Measurements from ENCODE around the gene MIB1. TPM values are rescaled to one million over a fixed set of nuclear protein-coding genes. Genes with fewer than 3 reads are reported as not detected.

Gene MIB1
- total RNA-seq, 1 donor from 2014 or later, result 90.9 TPM

DNA sequence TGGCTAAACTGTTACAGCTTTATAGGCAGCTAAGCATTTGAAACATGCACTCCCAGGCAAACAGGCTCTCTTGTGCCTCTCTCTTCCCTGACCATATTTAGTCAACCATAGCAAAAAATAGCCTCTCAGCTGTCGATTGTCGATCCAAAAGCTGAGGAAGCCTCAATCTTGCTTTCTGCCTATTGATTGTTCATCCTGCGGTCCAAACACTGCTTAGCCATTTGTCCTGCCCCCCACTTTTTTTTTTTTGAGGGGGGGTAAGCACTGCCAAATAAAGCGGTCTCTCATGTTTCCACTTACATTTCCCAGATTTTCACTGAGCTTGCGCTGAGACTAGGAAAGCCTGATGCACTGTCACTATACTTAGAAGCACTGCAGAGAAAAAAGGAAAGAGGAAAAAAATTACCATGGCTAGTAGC is 90.8 kb downstream of the MIB1 start:
- Mint-ChIP-seq H3K27ac (ENCODE audit: unreplicated experiment) (no peak overlapping the region), H3K4me1 (peaks cover 19% of the 10 kb centered on the region), H3K36me3 (ENCODE audit: low read depth) (peaks cover 2% of the 10 kb centered on the region), H3K4me3 (no peak overlapping the region), H3K27me3 (ENCODE audit: low read depth) (no peaks in the 10 kb centered on the region), H3K9me3 (no peaks in the 10 kb centered on the region)
- DNase-seq (ENCODE audit: low read depth, low spot score), result no peak
- TF ChIP-seq, protein P1, sequence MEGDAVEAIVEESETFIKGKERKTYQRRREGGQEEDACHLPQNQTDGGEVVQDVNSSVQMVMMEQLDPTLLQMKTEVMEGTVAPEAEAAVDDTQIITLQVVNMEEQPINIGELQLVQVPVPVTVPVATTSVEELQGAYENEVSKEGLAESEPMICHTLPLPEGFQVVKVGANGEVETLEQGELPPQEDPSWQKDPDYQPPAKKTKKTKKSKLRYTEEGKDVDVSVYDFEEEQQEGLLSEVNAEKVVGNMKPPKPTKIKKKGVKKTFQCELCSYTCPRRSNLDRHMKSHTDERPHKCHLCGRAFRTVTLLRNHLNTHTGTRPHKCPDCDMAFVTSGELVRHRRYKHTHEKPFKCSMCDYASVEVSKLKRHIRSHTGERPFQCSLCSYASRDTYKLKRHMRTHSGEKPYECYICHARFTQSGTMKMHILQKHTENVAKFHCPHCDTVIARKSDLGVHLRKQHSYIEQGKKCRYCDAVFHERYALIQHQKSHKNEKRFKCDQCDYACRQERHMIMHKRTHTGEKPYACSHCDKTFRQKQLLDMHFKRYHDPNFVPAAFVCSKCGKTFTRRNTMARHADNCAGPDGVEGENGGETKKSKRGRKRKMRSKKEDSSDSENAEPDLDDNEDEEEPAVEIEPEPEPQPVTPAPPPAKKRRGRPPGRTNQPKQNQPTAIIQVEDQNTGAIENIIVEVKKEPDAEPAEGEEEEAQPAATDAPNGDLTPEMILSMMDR (conservative IDR thresholded peaks at IDR 0.05), result no peak

DNA sequence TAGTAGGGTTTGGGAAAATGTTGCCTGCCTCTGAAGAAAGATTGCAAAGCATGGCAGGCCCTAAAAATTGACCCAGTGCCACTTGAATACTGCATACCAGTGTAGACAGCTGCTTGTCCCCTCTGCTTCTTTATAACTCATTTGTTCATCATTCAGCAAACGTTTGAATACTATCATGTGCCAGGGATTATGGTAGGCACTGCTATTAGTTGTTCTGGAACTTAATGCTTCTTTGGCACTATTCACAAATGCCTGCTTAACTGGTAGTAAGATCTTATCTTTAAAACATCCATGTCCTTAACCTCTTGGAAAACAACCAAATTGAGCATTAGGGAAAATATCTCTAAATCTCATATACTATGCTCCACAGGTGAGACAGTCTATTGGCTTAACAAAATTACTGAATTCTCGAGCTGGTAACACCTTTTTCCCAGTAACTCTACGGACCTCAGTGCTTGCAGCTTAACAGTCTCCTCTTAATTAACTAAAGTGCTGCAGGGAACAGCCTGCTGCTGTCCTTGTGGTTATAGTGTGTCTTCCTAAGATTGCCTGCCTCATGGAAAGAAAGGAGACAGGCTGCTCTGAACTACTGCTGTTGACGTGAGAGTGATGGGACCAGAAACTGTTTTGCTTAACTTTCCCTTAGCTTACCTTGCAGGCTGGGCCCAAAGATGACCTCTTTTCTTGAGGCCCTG is 93.2 kb downstream of the MIB1 start:
- H3K36me3 Mint-ChIP-seq (ENCODE audit: low read depth), result peaks cover 5% of the 10 kb centered on the region
- H3K4me3 Mint-ChIP-seq, result no peak overlapping the region
- H3K4me1 Mint-ChIP-seq, result peaks cover 14% of the 10 kb centered on the region
- H3K27me3 Mint-ChIP-seq (ENCODE audit: low read depth), result no peaks in the 10 kb centered on the region
- no peak overlapping the region for H3K27ac Mint-ChIP-seq (ENCODE audit: unreplicated experiment)
- no peaks in the 10 kb centered on the region for H3K9me3 Mint-ChIP-seq
- TF ChIP-seq, protein P1 (conservative IDR thresholded peaks at IDR 0.05), result no peak
- DNase-seq (ENCODE audit: low read depth, low spot score), result no peak

DNA sequence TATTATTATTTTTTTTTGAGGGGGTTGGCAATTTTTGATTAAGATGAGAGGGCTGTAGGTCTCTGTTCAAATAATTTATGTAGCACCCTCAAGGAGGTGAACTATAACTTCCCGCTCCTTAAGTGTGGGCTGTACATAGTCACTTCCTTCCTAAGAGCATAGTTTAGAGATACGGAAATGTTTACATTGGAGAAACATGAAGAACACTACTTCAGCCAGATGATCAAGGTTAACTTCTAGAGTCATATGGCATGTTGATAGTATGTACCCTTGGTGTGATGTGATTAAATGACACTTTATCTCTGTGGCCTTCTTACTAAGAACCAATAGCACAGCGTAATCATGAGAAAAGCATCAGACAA is 93.7 kb downstream of the MIB1 start:
- no peak for DNase-seq (ENCODE audit: low read depth, low spot score)
- Mint-ChIP-seq H3K36me3 (ENCODE audit: low read depth) (peaks cover 6% of the 10 kb centered on the region), H3K4me1 (peaks cover 14% of the 10 kb centered on the region), H3K27me3 (ENCODE audit: low read depth) (no peaks in the 10 kb centered on the region), H3K4me3 (no peak overlapping the region), H3K27ac (ENCODE audit: unreplicated experiment) (no peak overlapping the region), H3K9me3 (no peaks in the 10 kb centered on the region)
- TF ChIP-seq, protein P1 (conservative IDR thresholded peaks at IDR 0.05), result no peak

DNA sequence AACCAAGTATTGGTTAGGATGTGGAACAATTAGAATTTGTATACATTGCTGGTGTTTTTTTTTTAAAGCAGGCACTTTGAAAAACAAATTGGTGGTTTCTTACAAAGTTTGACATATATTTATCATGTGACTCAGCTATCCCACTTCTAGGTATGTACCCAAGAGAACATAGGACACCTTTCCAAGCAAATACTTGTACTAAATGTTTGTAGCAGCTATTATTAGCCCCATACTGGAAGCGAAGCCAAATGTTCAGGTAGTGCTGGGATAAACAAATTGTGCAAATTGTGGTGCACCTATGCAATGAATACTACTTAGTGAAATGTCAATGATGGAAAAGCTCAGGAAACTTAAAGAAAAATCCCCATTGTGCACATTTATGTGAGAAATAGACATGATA is 101.0 kb downstream of the MIB1 start:
- no peaks in the 10 kb centered on the region for H3K4me1 Mint-ChIP-seq
- no peak for DNase-seq (ENCODE audit: low read depth, low spot score)
- no peak overlapping the region for H3K4me3 Mint-ChIP-seq
- TF ChIP-seq, protein P1 (conservative IDR thresholded peaks at IDR 0.05), result no peak
- H3K36me3 Mint-ChIP-seq (ENCODE audit: low read depth), result peaks cover 16% of the 10 kb centered on the region
- H3K27me3 Mint-ChIP-seq (ENCODE audit: low read depth), result no peaks in the 10 kb centered on the region
- no peak overlapping the region for H3K27ac Mint-ChIP-seq (ENCODE audit: unreplicated experiment)
- H3K9me3 Mint-ChIP-seq, result no peaks in the 10 kb centered on the region

DNA sequence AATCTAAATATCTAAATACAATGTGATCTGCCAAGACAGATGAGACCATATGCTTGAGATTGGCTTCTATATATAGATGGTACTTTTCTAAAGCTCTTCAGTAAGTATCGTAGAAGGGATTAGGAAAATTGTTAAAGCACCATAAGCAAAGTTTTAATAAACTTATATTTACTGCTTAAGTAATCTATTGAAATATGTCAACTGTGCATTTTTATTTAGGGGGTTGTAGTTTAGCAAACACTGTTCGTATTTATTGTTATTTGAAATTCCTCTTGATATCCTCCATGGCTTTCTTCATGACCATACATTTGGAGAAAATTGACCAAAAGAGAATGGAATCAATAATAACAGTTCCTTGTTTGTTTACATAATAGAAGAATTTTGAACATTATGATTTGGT is 102.7 kb downstream of the MIB1 start:
- H3K36me3 Mint-ChIP-seq (ENCODE audit: low read depth), result peaks cover 17% of the 10 kb centered on the region
- H3K9me3 Mint-ChIP-seq, result no peaks in the 10 kb centered on the region
- H3K4me3 Mint-ChIP-seq, result no peak overlapping the region
- no peak for DNase-seq (ENCODE audit: low read depth, low spot score)
- no peaks in the 10 kb centered on the region for H3K27me3 Mint-ChIP-seq (ENCODE audit: low read depth)
- TF ChIP-seq, protein P1 (conservative IDR thresholded peaks at IDR 0.05), result no peak
- no peak overlapping the region for H3K27ac Mint-ChIP-seq (ENCODE audit: unreplicated experiment)
- H3K4me1 Mint-ChIP-seq, result no peaks in the 10 kb centered on the region

Data from neural crest cell (in vitro differentiated cells).